WI38 (cell line): Measurements from ENCODE around the gene CTNNA2.
"Not testable (repeated sequence)": the region's sequence is repeated elsewhere in the genome, so short reads cannot be mapped to it uniquely, and the experiment has no call there.

Experiments
- H3K4me3 ChIP-seq: 2 replicates; pipeline ENCODE4 v1.5.1; 2011; ENCODE audit warnings: low read depth, mild to moderate bottlenecking, control low read depth, low read length
- CTCF ChIP-seq: IDR thresholded peaks from 2 replicates; pipeline ENCODE4 v1.5.1; 2012; ENCODE audit warnings: low read depth, mild to moderate bottlenecking, control low read depth, low read length

The CTNNA2 gene

GRCh38 chr2:80193566-80193965 is 680.7 kb downstream of the CTNNA2 start:
- no peak overlapping the region for H3K4me3 ChIP-seq
- no peak for TF ChIP-seq CTCF

GRCh38 chr2:80195034-80195433 is 682.2 kb downstream of the CTNNA2 start:
- TF ChIP-seq CTCF = no peak
- H3K4me3 ChIP-seq = no peak overlapping the region

- no peak overlapping the region for H3K4me3 ChIP-seq
- TF ChIP-seq CTCF = no peak
These were observed 685.2 kb downstream of the CTNNA2 start for GRCh38 chr2:80198042-80198441.

- TF ChIP-seq CTCF = no peak
These were observed 686.7 kb downstream of the CTNNA2 start for GRCh38 chr2:80199504-80199903.

GRCh38 chr2:80203929-80204328 is 691.1 kb downstream of the CTNNA2 start:
- H3K4me3 ChIP-seq = not testable (repeated sequence)

More at GRCh38 chr2:80199504-80199903, 686.7 kb downstream of the CTNNA2 start:
- no peak overlapping the region for H3K4me3 ChIP-seq

- H3K4me3 ChIP-seq = no peak overlapping the region
- TF ChIP-seq CTCF = no peak
These were observed 692.6 kb downstream of the CTNNA2 start for GRCh38 chr2:80205498-80205897.

- no peak overlapping the region for H3K4me3 ChIP-seq
- TF ChIP-seq CTCF = no peak
These were observed 696.6 kb downstream of the CTNNA2 start for GRCh38 chr2:80209458-80209857.

- H3K4me3 ChIP-seq = no peak overlapping the region
- no peak for TF ChIP-seq CTCF
These were observed 704.6 kb downstream of the CTNNA2 start for GRCh38 chr2:80217446-80217845.
